LNCaP clone FGC (cell line): ENCODE data around the gene ERC1.

Experiments used
- DNase-seq: peaks from one replicate; pipeline ENCODE4 v3.0.0-alpha.2; 2011; ENCODE audit warnings: low read depth
- H3K4me3 ChIP-seq: 2 replicates; pipeline ENCODE4 v1.5.1; 2011; ENCODE audit warnings: mild to moderate bottlenecking, low read depth, low read length, control low read depth
- TF ChIP-seq, protein P1 (sequence below): IDR thresholded peaks from 2 replicates; pipeline ENCODE4 v1.5.1; 2012; ENCODE audit warnings: mild to moderate bottlenecking; ENCODE audit not compliant: control insufficient read depth, insufficient read depth; ENCODE audit errors: extremely low read depth

ERC1 gene

DNA sequence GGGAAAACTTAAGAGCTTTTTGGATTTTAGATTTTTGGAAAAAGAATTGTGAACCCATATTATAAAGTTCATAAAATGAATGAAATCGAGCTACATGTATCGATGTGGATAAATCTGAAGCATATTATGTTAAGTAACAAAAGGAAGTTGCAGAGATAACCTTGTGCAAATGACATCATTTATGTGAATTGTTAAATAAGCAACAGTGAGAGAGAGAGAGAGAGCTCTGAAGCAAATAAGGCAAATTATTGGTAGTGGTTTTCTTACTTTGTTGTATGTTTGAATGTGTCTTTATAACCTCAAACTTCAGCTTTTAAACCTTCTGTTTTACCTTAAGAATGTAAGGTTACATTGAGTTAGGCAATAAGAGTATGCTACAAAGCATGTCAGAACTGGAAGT lies 78.8 kb downstream of the ERC1 start:
- TF ChIP-seq, protein P1, sequence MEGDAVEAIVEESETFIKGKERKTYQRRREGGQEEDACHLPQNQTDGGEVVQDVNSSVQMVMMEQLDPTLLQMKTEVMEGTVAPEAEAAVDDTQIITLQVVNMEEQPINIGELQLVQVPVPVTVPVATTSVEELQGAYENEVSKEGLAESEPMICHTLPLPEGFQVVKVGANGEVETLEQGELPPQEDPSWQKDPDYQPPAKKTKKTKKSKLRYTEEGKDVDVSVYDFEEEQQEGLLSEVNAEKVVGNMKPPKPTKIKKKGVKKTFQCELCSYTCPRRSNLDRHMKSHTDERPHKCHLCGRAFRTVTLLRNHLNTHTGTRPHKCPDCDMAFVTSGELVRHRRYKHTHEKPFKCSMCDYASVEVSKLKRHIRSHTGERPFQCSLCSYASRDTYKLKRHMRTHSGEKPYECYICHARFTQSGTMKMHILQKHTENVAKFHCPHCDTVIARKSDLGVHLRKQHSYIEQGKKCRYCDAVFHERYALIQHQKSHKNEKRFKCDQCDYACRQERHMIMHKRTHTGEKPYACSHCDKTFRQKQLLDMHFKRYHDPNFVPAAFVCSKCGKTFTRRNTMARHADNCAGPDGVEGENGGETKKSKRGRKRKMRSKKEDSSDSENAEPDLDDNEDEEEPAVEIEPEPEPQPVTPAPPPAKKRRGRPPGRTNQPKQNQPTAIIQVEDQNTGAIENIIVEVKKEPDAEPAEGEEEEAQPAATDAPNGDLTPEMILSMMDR: no peak
- no peak overlapping the region for H3K4me3 ChIP-seq
- DNase-seq: no peak

DNA sequence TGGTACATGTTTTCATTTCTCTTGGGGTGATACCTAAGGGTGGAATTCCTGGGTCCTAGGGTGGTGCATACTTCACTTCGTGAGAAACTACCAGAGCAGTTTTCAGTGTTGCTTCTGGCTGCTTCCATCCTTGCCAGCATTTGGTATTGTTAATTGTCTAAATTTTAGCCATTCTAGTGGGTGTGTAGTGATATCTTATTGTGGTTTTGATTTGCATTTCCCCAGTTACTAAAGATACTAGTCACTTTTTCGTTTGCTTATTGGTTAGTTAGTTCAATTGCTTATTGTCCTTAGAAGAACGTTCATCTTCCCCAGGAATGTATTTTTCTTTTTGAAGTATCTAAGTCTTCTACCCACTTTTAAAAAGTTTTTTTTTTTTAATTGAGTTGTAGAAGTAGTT lies 80.2 kb downstream of the ERC1 start:
- H3K4me3 ChIP-seq: no peak overlapping the region
- DNase-seq: no peak
- TF ChIP-seq, protein P1: no peak

DNA sequence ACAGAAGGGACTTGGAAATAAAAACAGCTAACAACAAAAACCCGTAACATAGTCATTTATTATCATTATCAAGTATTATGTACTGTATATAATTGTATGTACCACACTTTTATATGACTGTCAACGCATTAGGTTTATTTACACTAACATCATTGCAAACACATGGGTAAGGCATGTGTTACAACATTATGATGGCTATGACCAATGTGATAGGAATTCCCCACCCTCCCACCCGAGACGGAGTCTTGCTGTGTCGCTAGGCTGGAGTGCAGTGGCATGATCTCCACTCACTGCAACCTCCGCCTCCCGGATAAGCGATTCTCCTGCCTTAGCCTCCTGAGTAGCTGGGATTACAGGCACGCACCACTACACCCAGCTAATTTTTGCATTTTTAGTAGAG lies 82.6 kb downstream of the ERC1 start:
- H3K4me3 ChIP-seq: no peak overlapping the region
- TF ChIP-seq, protein P1: no peak
- DNase-seq: no peak

DNA sequence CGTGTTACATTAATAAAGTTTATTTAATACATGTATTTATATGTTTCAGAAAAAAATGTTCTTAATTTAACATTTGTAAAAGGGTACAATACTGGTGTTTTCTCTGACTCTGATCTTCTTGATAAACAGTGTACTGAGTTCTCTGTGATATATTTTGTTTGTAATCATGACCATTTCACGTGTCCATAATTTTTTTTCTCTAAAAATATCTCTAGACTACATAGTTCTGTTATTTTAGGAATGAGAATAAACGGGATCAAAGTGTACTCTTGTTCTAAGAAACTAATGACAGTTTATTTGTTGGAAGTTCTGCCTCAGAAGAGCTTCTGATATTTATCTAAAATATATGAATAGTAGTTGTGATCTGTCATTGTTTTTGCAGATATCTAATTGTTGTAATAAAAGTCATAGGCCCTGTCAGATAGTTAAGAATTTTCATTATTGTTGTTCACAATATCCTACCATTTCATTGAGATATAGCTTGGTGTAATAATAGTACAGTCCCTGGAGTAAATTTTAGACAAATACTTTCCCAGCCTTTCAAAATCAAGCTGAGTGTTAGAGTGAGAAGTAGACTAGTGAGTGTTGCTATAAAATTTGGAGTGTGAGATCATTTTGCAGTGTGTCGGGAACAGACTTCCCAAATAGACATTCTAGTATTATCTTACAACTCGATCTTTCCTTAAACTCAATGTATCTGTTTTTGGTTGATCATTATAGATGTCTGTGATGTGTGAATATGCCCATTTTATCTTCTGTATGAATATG lies 86.2 kb downstream of the ERC1 start:
- TF ChIP-seq, protein P1: no peak
- no peak for DNase-seq
- no peak overlapping the region for H3K4me3 ChIP-seq

DNA sequence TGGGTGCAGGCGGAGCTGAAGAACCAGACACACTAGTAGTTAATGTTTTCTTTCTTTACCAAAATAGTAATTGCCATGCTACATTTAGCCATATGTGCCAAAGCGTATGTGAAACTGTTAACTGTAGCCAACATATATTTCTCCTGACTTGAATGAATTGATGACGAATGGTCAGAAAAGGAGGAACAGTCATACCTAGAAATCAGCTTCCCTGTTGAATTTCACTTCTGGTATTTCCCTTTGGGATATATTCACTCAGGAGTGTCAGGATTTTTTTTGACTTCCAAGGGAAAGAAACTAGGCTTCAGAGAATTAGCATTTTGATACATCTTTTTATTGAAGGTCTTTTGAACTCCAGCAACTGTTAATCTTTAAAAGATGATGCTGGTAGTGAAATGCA lies 87.0 kb downstream of the ERC1 start:
- no peak for DNase-seq

DNA sequence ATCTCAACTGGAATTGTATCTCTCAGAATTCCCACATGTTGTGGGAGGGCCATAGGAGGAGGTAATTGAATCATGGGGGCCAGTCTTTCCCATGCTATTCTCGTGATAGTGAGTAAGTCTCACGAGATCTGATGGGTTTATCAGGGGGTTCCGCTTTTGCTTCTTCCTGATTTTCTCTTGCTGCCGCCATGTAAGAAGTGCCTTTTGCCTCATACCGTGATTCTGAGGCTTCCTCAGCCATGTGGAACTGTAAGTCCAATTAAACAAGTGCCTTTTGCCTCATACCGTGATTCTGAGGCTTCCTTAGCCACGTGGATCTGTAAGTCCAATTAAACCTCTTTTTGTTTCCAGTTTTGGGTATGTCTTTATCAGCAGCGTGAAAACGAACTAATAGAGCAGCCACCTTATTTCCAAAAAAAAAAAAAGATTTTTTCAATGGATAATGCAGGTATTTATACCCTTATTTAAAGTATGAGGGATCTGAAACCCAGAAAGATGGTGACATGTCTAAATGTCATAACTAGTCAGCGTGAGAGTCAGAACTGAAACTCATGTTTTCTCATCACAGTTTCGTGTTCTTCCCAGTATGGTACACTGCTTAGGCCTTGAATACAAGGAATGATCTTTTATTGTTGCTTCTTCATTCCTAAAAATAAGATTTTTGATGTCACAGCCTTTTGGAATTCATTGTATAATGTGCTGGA lies 89.6 kb downstream of the ERC1 start:
- TF ChIP-seq, protein P1: no peak
- DNase-seq: no peak
- H3K4me3 ChIP-seq: no peak overlapping the region

More for the DNA sequence above, 87.0 kb downstream of the ERC1 start:
- no peak overlapping the region for H3K4me3 ChIP-seq
- TF ChIP-seq, protein P1: no peak
